Activated CD4-positive, alpha-beta T cell treated with anti-CD3 and anti-CD28 coated beads, Interleukin-2, Interleukin-6, amounts not matched to agents 100 ng/mL and 50 ng/mL, durations not matched to agents 16 hours and 8 hours (primary cell): ENCODE results near the gene GPC4.

Experiments used
- DNase-seq: peaks from one replicate; pipeline ENCODE4 v3.0.0-alpha.2; 2020

GPC4 gene

GRCh38 chrX:133415276-133416105, at the start of gene GPC4:
Gene GPC4, minus strand, starts transcription at chrX:133415489. Its CDS starts 524 bp downstream, at chrX:133414965.
- DNase-seq = no peak

GRCh38 chrX:133461231-133461630, 45.9 kb upstream of the GPC4 start:
- no peak for DNase-seq

GRCh38 chrX:133454924-133455323, 39.6 kb upstream of the GPC4 start:
- no peak for DNase-seq

- no peak for DNase-seq
Observed at GRCh38 chrX:133454491-133454914, 39.2 kb upstream of the GPC4 start.

- DNase-seq = no peak
Observed at GRCh38 chrX:133448512-133449076, 33.3 kb upstream of the GPC4 start.

- no peak for DNase-seq
Observed at GRCh38 chrX:133444952-133445831, 29.9 kb upstream of the GPC4 start.

GRCh38 chrX:133444196-133444595, 28.9 kb upstream of the GPC4 start:
- no peak for DNase-seq

- DNase-seq = no peak
Observed at GRCh38 chrX:133440797-133441163, 25.5 kb upstream of the GPC4 start.

GRCh38 chrX:133440081-133440796, 24.9 kb upstream of the GPC4 start:
- DNase-seq = no peak

GRCh38 chrX:133437766-133438165, 22.5 kb upstream of the GPC4 start:
- no peak for DNase-seq

GRCh38 chrX:133437356-133437755, 22.1 kb upstream of the GPC4 start:
- no peak for DNase-seq

GRCh38 chrX:133435544-133436124, 20.3 kb upstream of the GPC4 start:
- no peak for DNase-seq

GRCh38 chrX:133434197-133434820, 19.0 kb upstream of the GPC4 start:
- DNase-seq = no peak

- DNase-seq = no peak
Observed at GRCh38 chrX:133419911-133420310, 4.6 kb upstream of the GPC4 start.

- no peak for DNase-seq
Observed at GRCh38 chrX:133418588-133418987, 3.3 kb upstream of the GPC4 start.

- DNase-seq = no peak
Observed at GRCh38 chrX:133417364-133417763, 2.1 kb upstream of the GPC4 start.

- no peak for DNase-seq
Observed at GRCh38 chrX:133414406-133415275, 648 bp downstream of the GPC4 start.

- DNase-seq = no peak
Observed at GRCh38 chrX:133413218-133413925, 1.9 kb downstream of the GPC4 start.

GRCh38 chrX:133412665-133413064, 2.6 kb downstream of the GPC4 start:
- no peak for DNase-seq

- DNase-seq = no peak
Observed at GRCh38 chrX:133412246-133412645, 3.0 kb downstream of the GPC4 start.
